Hepatocyte (in vitro differentiated cells): ENCODE data around the gene ABHD2.

ENCODE experiments used
- CTCF ChIP-seq: fragments of 200-600 bp; sonication (generic); IDR thresholded peaks from 2 replicates; pipeline ENCODE4 v1.5.1; 2016; ENCODE audit warnings: antibody characterized with exemption, mild to moderate bottlenecking; ENCODE audit not compliant: poor library complexity
- EZH2 ChIP-seq: fragments of 200-600 bp; sonication (generic); IDR thresholded peaks from 2 replicates; pipeline ENCODE4 v1.6.1; 2016; ENCODE audit warnings: antibody characterized with exemption, mild to moderate bottlenecking, borderline replicate concordance
- EZH2phosphoT487 ChIP-seq: fragments of 200-600 bp; sonication (generic); IDR thresholded peaks from one replicate; pipeline ENCODE4 v1.6.1; 2018; ENCODE audit warnings: antibody characterized with exemption, mild to moderate bottlenecking, low read depth, moderate library complexity; ENCODE audit not compliant: unreplicated experiment, severe bottlenecking

GRCh38 chr15:89103481-89104171 lies 15.4 kb downstream of the ABHD2 start:
- TF ChIP-seq EZH2phosphoT487 (no peak), CTCF (no peak), EZH2 (no peak)
